GM21515 (cell line): Measurements from ENCODE around the gene PRPF31.
"Not testable (repeated sequence)": the region's sequence is repeated elsewhere in the genome, so short reads cannot be mapped to it uniquely, and the experiment has no call there.

Experiments
- ATAC-seq: cut with Tn5 transposase; IDR thresholded peaks from one replicate; pipeline ENCODE4 v1.9.1; 2021; ENCODE audit not compliant: unreplicated experiment

Gene PRPF31

GRCh38 chr19:54115109-54116063, at the start of gene PRPF31, which contains the start of gene TFPT:
Gene PRPF31, plus strand, starts transcription at chr19:54115754. Its CDS starts 2,525 bp downstream, at chr19:54118279.
Gene TFPT, minus strand, starts transcription at chr19:54115657. Its CDS starts 388 bp downstream, at chr19:54115269.
- peak; percentile 78 for ATAC-seq

- ATAC-seq = no peak
Observed at GRCh38 chr19:54069470-54069869, 46.1 kb upstream of the PRPF31 start.

DNA sequence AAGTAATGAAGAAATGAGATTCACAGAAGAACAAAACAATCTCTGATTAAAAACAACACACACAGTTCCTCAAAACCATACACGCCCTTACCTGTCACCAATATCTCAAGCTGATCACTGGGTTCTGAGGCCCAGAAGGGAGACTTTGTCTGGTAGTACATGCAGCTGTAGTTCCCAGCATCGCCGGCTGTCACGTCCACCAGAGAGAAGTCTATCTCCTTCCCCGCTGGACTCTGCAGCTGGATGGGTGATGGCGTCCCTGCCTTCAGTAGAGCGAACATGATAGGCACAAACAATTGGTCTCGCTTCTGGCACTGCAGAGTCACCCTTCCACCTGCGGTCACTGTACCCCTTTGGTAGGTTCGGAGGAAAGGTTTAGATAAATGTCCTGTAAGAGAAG, 41.7 kb upstream of the PRPF31 start:
- no peak for ATAC-seq

GRCh38 chr19:54074851-54075250, 40.7 kb upstream of the PRPF31 start:
- ATAC-seq = no peak

GRCh38 chr19:54077334-54077733, 38.2 kb upstream of the PRPF31 start:
- no peak for ATAC-seq

- ATAC-seq = no peak
Observed at GRCh38 chr19:54081032-54081431, 34.5 kb upstream of the PRPF31 start, which contains the start of gene TARM1. Gene TARM1, minus strand, starts transcription at chr19:54081365. Its CDS starts 25 bp downstream, at chr19:54081340.

- no peak for ATAC-seq
Observed at GRCh38 chr19:54084410-54084809, 31.1 kb upstream of the PRPF31 start.

DNA sequence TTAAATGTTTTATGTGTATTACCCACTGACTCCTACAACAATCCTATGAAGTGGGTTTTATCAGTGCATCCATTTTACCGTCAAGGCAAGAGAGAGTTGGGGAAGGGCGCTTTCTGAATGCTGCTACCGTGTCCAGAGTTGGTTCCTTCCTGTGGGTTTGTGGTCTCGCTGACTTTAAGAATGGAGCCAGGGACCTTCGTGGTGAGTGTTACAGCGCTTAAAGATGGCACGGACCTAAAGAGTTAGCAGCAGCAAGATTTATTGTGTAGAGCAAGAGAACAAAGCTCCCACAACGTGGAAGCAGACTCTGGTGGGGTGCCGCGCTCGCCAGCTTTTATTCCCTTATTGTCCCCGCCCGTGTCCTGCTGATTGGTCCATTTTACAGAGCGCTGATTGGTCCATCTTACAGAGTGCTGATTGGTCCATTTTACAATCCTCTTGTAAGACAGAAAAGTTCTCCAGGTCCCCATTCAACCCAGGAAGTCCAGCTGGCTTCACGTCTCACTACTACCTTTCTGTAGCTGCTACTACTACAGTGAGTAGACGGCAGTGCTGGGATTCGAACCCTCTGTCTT, 21.0 kb upstream of the PRPF31 start:
- no peak for ATAC-seq

GRCh38 chr19:54095136-54095858, 20.3 kb upstream of the PRPF31 start:
- no peak for ATAC-seq

GRCh38 chr19:54095859-54096616, 19.5 kb upstream of the PRPF31 start:
- not testable (repeated sequence) for ATAC-seq

DNA sequence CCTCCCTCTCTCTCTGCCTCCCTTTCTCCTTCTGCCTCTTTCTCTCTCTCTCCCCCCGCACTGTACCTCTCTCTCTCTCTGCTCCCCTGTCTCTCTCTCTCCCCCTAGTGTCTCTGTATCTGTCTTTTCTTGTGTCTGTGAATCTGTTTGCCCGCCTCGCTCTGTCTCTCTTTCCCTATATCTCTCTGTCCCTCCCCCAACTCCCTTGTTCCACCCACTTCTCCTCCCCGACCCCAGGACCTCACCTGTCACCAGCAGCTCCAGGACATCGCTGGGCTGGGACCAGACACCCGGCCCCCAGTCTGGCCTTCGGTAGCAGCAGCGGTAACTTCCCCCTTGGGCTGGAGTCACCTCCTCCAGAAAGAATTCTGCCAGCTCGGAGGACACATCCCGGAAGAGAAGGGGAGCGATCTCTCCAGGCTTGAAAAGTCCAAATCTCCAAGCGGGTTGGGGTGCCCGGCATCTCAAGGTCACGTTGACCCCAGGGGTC, 18.9 kb upstream of the PRPF31 start:
- ATAC-seq = no peak

GRCh38 chr19:54099190-54099902, 16.2 kb upstream of the PRPF31 start:
- no peak for ATAC-seq

GRCh38 chr19:54099903-54100255, 15.7 kb upstream of the PRPF31 start:
- ATAC-seq = not testable (repeated sequence)

- no peak for ATAC-seq
Observed at GRCh38 chr19:54100561-54100960, 15.0 kb upstream of the PRPF31 start, which contains the start of gene OSCAR. Gene OSCAR, minus strand, starts transcription at chr19:54100803. Its CDS starts 11 bp downstream, at chr19:54100792.

- peak; percentile 92 for ATAC-seq
Observed at GRCh38 chr19:54102421-54103169, 13.0 kb upstream of the PRPF31 start, which contains the start of gene NDUFA3. Gene NDUFA3, plus strand, starts transcription at chr19:54102855. Its CDS starts 24 bp downstream, at chr19:54102879.

- ATAC-seq = no peak
Observed at GRCh38 chr19:54104998-54105715, 10.4 kb upstream of the PRPF31 start.

DNA sequence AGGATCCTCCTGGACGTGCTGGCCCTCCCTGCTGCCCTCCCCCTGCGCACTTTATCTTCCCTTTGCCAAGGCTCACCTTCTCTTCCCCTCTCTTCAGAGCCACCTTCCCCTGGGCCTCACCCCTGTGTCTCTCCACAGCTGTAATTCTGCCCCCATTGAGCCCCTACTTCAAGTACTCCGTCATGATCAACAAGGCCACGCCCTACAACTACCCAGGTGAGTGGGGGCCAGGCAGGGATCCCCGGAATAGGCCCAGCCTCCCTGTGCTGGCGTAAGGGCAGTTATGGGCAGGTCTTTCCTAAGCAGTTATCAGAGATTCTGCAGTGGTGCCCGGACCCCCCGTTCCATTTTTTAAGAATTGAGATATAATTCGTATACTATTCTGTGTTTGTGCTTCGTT, 9.8 kb upstream of the PRPF31 start:
- no peak for ATAC-seq

GRCh38 chr19:54106716-54107115, 8.8 kb upstream of the PRPF31 start:
- ATAC-seq = no peak
